AML-193 (cell line): ENCODE data around the gene OOSP3.
"Not testable (repeated sequence)": the region's sequence is repeated elsewhere in the genome, so short reads cannot be mapped to it uniquely, and the experiment has no call there.

Source experiments
- DNase-seq, 2 experiments: peaks; one replicate each; lab custom pipeline; 2025; lab: John Stamatoyannopoulos, UW

OOSP3 gene

GRCh38 chr11:59877325-59877724 is 1.3 kb upstream of the OOSP3 start:
- DNase-seq = no peak

GRCh38 chr11:59877784-59878183 is 798 bp upstream of the OOSP3 start:
- DNase-seq = no peak

DNA sequence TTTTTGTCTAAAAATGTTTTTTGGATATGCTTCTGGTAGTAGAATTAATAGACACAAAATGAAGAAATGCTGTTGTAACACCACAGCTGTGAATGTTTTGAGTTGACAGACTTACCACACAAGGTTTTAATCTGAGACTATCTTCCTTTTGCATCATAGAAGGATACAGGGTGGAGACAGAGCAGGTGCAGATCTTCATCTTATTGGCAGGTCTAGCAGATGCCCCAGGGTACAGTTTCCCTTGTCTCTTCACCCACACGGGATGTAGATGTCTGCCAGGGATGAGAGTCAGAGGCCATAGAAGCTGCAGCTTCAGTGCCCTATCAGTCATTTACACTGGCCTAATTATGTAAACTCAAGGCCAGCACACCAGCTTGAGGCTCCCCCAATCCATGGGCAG is 985 bp downstream of the OOSP3 start:
- DNase-seq = no peak

DNA sequence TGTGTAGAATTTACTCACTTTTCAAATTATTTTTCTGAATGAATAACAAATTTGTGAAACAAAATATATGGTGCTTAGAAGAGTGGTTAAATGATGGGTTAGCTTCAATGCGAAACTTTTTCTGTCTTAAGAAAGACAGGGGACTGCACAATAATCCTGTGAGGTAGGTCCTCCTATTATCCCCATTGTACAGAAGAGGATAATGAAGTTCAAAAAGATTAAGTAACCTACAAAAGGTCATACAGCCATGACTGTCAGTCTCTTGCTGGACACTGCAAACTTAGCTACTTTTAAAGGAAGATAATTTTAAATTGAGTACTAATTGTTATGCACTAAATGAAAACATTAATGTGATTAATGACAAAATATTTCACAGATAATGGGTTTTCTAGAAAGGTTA is 5.0 kb downstream of the OOSP3 start:
- DNase-seq = no peak

DNA sequence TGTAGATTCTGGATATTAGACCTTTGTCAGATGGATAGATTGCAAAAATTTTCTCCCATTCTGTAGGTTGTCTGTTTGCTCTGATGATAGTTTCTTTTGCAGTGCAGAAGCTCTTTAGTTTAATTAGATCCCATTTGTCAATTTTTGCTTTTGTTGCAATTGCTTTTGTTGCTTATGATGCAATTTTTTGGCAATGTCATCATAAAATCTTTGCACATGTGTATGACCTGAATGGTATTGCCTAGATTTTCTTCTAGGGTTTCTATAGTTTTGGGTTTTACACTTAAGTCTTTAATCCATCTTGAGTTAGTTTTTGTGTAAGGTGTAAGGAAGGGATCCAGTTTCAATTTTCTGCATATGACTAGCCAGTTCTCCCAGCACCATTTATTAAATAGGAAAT is 8.6 kb downstream of the OOSP3 start:
- not testable (repeated sequence) for DNase-seq

- DNase-seq = no peak
Measured at GRCh38 chr11:59891781-59892181, 13.2 kb downstream of the OOSP3 start.

DNA sequence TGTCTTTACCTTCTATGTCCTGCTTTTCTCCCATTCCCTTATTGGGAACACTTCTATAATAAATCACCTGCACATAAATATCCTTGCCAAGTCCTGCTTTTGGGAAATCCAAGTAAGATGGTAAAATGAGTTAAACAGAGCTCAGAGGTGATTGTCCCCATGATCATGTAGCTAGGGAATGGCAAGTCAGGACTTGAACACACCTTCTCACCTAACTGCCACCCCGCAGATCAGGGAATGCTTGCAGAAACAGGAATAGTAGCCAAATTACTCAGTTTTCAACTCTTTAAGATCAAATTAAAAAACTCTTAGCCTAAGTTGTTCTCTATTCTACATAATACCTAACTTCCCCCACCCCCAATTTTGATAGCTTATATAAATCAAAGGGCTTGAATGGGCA is 16.0 kb downstream of the OOSP3 start:
- no peak for DNase-seq

DNA sequence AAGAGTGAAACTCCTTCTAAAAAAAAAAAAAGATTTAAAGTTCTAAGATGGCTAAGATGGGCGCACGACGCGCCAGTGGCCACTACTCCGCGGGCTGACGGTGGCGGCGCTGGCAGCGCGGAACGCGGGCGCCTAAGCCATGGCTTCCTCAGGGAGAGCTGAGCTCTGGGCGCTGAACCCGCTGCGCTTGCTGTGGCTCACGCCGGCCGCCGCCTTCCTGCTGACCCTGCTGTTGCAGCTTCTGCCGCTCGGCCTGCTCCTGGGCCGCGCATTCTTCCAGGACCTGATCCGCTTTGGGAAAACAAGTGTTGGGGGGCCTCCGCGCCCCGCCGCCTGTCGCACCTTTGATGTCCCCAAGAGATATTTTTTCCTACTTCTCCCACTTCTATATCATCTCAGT is 19.5 kb downstream of the OOSP3 start:
- DNase-seq = no peak

DNA sequence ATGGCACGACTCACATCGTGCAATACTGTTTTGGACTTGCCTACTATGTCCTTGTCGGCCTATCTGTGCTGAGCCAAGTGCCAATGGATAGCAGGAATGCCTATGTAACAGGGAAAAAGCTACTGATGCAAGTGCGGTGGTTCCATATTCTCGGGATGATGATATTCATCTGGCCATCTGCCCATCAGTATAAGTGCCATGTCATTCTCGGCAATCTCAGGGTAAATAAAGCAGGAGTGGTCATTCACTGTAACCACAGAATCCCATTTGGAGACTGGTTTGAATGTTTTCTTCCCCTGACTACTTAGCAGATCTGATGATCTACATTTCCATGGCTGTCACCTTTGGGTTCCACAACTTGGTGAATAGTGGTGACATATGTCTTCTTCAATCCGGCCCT is 20.1 kb downstream of the OOSP3 start:
- no peak for DNase-seq

DNA sequence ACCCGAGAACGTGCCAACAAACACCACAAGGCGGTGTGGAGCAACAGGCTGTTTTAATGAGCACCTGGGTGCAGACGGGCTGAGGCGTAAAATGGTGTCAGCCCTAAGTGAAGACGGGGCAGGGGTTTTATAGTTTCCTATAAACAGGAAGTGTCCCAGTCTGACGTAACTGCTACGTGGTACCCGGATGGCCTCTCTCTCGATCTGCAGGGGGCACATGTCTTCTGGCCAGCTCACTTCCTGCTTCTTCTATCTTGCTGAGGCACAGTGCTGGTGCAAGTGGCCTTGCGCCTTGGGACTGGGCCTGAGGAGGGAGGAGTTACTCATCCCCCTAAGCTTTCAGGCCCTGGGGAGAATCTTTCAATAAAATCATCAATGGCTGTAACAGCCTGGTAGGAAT is 20.9 kb downstream of the OOSP3 start:
- DNase-seq = no peak

DNA sequence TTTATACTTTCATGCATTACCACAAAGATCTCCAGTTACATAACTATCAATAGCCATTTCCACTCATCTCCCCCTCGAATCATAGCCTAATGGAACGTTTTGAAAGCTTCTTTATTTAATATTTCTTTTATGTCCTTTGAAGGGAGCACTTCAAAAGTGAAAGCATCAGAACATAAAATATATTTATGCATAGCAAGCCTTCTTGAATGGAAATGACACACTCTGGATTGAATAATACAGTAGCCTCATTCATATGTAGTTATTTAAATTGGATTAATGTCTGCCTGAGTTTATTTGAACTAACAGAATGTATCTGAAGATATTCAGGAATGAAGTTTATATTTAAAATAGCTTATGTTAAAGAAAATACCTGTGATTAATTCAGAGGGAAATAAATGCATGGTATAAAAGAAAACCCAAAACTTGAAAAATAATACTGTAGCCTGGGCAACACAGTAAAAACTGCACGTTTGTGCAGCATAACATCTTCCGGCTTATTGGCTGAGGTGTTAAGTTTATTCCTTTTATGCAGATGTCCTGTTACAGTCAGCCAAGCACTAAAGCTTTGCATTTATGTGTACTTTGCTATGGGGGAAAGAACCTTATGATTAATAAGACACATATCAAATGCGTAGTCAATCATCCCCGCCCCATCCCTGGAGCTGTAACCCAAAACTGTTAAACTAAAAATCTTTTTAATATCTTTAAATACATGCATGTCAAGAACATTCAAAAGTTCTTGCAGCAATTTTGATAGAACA is 22.0 kb downstream of the OOSP3 start:
- no peak for DNase-seq

DNA sequence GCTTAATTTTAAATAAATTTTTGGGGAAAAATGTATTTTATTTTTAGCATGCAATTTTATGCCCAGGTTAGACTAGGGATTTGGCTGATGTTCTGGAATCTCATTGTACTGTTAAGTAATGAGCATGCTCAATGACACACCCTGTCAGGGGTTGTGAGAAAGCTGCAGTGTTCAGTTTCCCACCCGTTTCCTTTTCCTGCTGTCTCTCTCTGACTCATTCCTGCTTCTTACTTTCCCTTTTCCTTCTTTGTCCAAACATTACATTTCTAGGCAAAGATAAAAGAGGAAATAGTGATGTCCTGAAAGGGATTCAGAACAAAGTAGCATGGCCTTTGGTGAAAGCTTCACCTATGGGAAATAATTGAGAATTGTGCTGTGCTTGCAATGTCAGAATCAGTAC is 22.7 kb downstream of the OOSP3 start:
- no peak for DNase-seq

GRCh38 chr11:59903569-59903968 is 25.0 kb downstream of the OOSP3 start:
- DNase-seq = not testable (repeated sequence)

- no peak for DNase-seq
Measured at GRCh38 chr11:59918480-59918879, 39.9 kb downstream of the OOSP3 start.

GRCh38 chr11:59918987-59919589 is 40.5 kb downstream of the OOSP3 start:
- peak; percentile 51 to 75 for DNase-seq

GRCh38 chr11:59923813-59924212 is 45.2 kb downstream of the OOSP3 start:
- no peak for DNase-seq

GRCh38 chr11:59931688-59932087 is 53.1 kb downstream of the OOSP3 start:
- no peak for DNase-seq

- no peak for DNase-seq
Measured at GRCh38 chr11:59938132-59938531, 59.5 kb downstream of the OOSP3 start, which contains the start of gene OOSP1. Gene OOSP1, plus strand, starts transcription at chr11:59938432. Its CDS starts 23 bp downstream, at chr11:59938455.

GRCh38 chr11:59938718-59939117 is 60.1 kb downstream of the OOSP3 start:
- no peak for DNase-seq

DNA sequence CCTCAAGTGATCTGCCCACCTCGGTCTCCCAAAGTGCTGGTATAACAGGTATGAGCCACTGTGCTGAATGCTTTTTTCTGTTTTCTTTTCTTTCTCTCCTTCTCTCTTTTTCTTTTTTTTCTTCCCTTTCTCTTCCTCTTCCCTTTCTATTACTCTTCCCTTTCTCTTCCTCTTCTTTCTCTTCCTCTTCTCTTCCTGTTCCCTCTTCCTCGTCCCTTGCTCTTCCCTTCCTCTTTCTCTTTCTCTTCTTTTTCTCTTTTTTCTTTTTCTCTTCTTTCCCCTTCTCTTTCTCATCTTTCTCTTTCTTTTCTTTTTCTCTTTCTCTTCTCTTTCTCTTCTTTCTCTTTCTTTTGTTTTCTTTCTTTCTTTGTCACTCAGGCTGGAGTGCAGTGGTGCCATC is 60.9 kb downstream of the OOSP3 start:
- DNase-seq = no peak

- no peak for DNase-seq
Measured at GRCh38 chr11:59941091-59941490, 62.5 kb downstream of the OOSP3 start.

DNA sequence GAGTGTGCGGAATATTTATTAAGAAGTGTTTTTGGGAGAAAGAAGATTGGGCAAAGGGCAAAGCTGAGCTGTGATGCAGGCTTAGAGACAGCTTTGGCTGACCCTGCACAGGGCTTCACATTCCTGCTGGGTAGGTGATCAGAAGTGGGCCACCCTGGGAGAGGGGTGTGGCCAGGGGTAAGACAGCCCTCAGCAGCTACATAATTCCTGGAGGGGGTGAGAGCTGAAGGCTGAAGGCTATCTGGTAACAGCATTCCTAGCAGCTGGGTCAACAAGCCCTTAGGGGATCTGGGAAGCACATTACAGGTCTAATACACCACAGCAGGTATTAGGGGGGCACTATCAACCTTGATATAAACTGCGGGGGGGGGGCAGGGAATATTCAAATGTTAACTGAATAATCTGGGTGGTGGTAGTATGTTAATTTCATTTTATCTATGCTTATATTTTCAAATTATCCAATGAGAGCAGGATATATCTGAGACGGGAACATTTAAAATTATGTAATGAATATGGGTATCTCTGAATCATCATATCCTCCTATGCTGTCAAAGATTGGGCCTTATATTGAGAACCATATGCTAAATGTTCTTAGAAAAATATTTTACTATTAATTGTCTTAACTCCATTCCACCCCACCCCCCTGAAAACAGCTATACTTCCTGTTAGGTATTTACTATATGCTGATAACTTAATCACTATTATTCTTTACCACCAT is 65.6 kb downstream of the OOSP3 start:
- no peak for DNase-seq

- DNase-seq = no peak
Measured at GRCh38 chr11:59944720-59945119, 66.1 kb downstream of the OOSP3 start.
